Sigmoid colon (tissue), 7 donors: ENCODE measurements around the gene SLC66A1. TPM values are rescaled to one million over a fixed set of nuclear protein-coding genes. Genes with fewer than 3 reads are reported as not detected.
A peak's percentile ranks its signal among the peaks of the same experiment; 100 is the strongest.

Experiments
- DNase-seq: peaks from one replicate; pipeline ENCODE4 v3.0.0-alpha.2; 2019
- H3K27ac ChIP-seq, 4 donors: fragments of 200-600 bp; sonication (generic); one replicate each; pipeline ENCODE4 v1.5.1; 2016 to 2019; ENCODE audit warnings: mild to moderate bottlenecking in 1 of 4
- H3K27me3 ChIP-seq, 3 donors: fragments of 200-600 bp; sonication (generic); one replicate each; pipeline ENCODE4 v1.5.1; 2019; ENCODE audit warnings: mild to moderate bottlenecking in 1 of 3
- H3K36me3 ChIP-seq, 4 donors: fragments of 200-600 bp; sonication (generic); one replicate each; pipeline ENCODE4 v1.5.1; 2016 to 2019
- H3K4me1 ChIP-seq, 4 donors: fragments of 200-600 bp; sonication (generic); one replicate each; pipeline ENCODE4 v1.5.1; 2017 to 2019
- H3K4me3 ChIP-seq, 4 donors: fragments of 200-600 bp; sonication (generic); one replicate each; pipeline ENCODE4 v1.5.1; 2017 to 2019; ENCODE audit warnings: mild to moderate bottlenecking in 2 of 4, moderate library complexity in 1 of 4
- H3K9me3 ChIP-seq, 4 donors: fragments of 200-600 bp in 3 of 4; sonication (generic) in 3 of 4; one replicate each; pipeline versions ENCODE4 v1.5.1 to v1.6.1; 2013 to 2019
- EP300 ChIP-seq, 4 donors: sonication (generic); formaldehyde crosslinking; IDR thresholded peaks; one replicate each; pipeline ENCODE4 v1.6.1; 2017; ENCODE audit warnings: antibody characterized with exemption in 4 of 4
- POLR2A ChIP-seq, 2 donors: fragments of 450-650 bp; IDR thresholded peaks; one replicate each; pipeline ENCODE4 v1.6.1; 2016; ENCODE audit warnings: antibody characterized with exemption in 2 of 2, mild to moderate bottlenecking in 2 of 2, moderate library complexity in 2 of 2
- POLR2AphosphoS5 ChIP-seq, 4 donors: sonication (generic); formaldehyde crosslinking; IDR thresholded peaks; one replicate each; pipeline ENCODE4 v1.6.1; 2017; ENCODE audit warnings: antibody characterized with exemption in 4 of 4
- WGBS, 2 donors: extraction: QIAGEN DNeasy Blood & Tissue Kit; methylation state at CpG; one replicate each; pipeline ENCODE4 v1.1.7; 2013; 5-methylcytosine and 5-hydroxymethylcytosine counted together
- intact Hi-C: fragments of 100-400 bp; cut with DNase I; formaldehyde crosslinking; loops from one replicate; pipeline ENCODE4 v1.15.1; 2023
- polyA plus RNA-seq, 3 donors: library from polyadenylated mRNA; stranded (reverse); fragments of 200-250 nt; gene quantifications; one replicate each; pipeline ENCODE4 v1.2.3, GENCODE V29; 2013
- total RNA-seq, 4 donors: library from RNA; depleted of rRNA; stranded (reverse); fragments of >200 nt; gene quantifications; one replicate each; pipeline ENCODE4 v1.1.0, GENCODE V29; 2016
- TF ChIP-seq, protein P1 (sequence below), 4 experiments: fragments of 450-650 bp in 3 of 4; fragments of 200-600 bp in 1 of 4; IDR thresholded peaks; one replicate each; pipeline ENCODE4 v1.5.1; 2016 to 2019; ENCODE audit warnings: antibody characterized with exemption in 4 of 4, mild to moderate bottlenecking in 3 of 4, moderate library complexity in 2 of 4
- donor health status: healthy with polysubstance abuse.
- donor health status: Bipolar disorder and iron deficiency.
- donor health status: healthy.

Gene SLC66A1
- total and polyA plus RNA-seq, 7 donors = 5.1 to 16.0 (median 8.1) TPM

DNA sequence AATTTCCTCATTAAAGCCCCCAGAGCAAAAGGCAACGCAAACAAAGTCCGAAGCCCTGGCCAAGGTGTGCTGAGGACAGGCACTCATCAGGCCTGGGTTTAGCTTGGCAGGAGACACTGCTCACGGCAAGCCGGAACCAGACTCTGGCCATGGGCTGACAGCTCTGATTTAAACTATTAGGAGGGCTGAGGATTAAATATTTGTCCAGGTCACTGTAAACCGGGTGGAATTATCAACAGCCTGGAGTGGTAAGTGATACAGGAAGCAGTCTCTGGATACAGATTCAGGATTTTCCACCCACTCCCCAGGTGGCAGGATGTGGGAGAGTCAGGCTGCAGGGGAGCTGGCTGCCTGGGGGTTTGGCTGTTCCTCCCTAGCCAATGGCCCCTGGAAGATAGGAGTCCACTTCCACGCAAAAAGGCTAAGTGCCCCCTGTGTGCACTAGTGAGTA is 42.4 kb downstream of the SLC66A1 start:
- no peak overlapping the region for H3K4me3 ChIP-seq
- H3K27me3 ChIP-seq = no peaks in the 10 kb centered on the region
- peaks cover 0 to 36% (median 33%) of the 10 kb centered on the region in 4 donors for H3K4me1 ChIP-seq
- TF ChIP-seq POLR2AphosphoS5 (IDR thresholded peaks at IDR 0.05) = peak in 1 of 4 donors; percentile 11
- TF ChIP-seq EP300 (IDR thresholded peaks at IDR 0.05) = no peak
- TF ChIP-seq, protein P1, sequence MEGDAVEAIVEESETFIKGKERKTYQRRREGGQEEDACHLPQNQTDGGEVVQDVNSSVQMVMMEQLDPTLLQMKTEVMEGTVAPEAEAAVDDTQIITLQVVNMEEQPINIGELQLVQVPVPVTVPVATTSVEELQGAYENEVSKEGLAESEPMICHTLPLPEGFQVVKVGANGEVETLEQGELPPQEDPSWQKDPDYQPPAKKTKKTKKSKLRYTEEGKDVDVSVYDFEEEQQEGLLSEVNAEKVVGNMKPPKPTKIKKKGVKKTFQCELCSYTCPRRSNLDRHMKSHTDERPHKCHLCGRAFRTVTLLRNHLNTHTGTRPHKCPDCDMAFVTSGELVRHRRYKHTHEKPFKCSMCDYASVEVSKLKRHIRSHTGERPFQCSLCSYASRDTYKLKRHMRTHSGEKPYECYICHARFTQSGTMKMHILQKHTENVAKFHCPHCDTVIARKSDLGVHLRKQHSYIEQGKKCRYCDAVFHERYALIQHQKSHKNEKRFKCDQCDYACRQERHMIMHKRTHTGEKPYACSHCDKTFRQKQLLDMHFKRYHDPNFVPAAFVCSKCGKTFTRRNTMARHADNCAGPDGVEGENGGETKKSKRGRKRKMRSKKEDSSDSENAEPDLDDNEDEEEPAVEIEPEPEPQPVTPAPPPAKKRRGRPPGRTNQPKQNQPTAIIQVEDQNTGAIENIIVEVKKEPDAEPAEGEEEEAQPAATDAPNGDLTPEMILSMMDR (IDR thresholded peaks at IDR 0.05) = no peak
- H3K9me3 ChIP-seq = no peaks in the 10 kb centered on the region
- DNase-seq = no peak
- H3K27ac ChIP-seq = peak overlapping the region in 2 of 4 donors; percentile 6 to 36
- intact Hi-C loops = loop anchor here (5.0 kb wide), 1 partner anchor 33 kb away; no protein-coding TSS in a partner anchor
- WGBS, 2 donors = 89 to 90% methylated on average over 6 of the region's 6 CpGs
- H3K36me3 ChIP-seq = peaks cover 28 to 72% (median 39%) of the 10 kb centered on the region in 4 donors

DNA sequence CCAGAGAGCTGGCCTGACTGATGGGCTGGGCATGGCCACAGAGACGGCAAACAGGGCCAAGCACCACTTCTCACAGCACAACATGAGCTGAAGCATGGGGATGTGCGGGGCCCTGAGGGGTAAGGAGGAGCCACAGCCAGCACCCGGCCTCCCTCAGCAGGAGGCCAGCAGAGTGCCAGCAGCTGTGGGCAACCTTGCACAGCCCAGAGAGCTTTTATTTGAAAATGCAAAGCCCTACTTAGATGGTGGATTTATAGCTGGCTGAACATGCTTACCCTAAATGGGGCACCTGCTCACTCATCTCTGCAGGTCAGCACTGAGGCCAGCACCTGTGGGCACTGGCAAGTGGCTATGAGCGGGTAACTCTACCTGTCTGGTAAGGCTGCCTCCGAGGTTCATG is 44.1 kb downstream of the SLC66A1 start:
- 88 to 94% methylated on average over 5 of the region's 5 CpGs for WGBS, 2 donors
- Histone ChIP-seq H3K27ac (no peak overlapping the region), H3K4me3 (no peak overlapping the region), H3K9me3 (no peaks in the 10 kb centered on the region), H3K4me1 (peaks cover 0 to 47% (median 45%) of the 10 kb centered on the region in 4 donors), H3K27me3 (no peaks in the 10 kb centered on the region), H3K36me3 (peaks cover 21 to 60% (median 33%) of the 10 kb centered on the region in 4 donors)
- no peak for TF ChIP-seq POLR2AphosphoS5 (IDR thresholded peaks at IDR 0.05)
- TF ChIP-seq, protein P1 (IDR thresholded peaks at IDR 0.05) = no peak
- TF ChIP-seq EP300 (IDR thresholded peaks at IDR 0.05) = no peak
- no peak for TF ChIP-seq POLR2A (IDR thresholded peaks at IDR 0.05)
- intact Hi-C loops = no loop called here
- no peak for DNase-seq

DNA sequence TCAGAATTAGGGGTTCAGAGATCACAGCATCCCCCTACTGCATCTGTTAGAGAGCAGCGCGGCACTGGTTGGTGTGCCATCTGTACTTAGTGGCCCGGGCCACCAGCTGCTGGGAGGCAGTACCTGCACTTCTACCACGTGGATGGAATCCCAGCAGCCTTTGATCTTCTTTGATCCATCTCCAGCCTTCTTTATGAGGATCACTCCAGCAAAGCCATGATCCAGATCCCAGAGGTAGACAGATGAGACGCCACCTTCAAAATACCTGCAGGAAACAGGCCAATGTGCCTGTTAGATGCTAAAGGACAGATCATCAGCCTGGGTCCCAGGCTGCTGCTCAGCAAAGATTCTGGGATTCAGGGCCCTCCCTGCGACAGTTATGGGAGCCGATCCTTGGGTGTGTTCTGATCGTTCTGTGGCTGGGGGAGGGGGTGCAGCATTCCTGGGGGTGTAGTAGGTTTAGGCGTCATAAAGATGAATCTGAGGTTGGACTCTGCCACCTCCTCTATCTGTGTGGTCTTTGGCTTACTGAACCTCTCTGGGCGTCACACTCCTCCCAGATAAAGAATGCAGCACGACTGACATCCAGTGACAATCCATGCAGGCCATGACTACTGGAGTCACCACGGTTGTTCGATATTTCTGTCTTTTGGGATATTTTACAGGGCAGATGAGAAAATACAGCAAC is 45.3 kb downstream of the SLC66A1 start:
- peaks cover 21 to 55% (median 32%) of the 10 kb centered on the region in 4 donors for H3K36me3 ChIP-seq
- intact Hi-C loops = no loop called here
- H3K27ac ChIP-seq = no peak overlapping the region
- no peak for DNase-seq
- 87 to 90% methylated on average over 13 of the region's 13 CpGs for WGBS, 2 donors
- H3K4me3 ChIP-seq = no peak overlapping the region
- H3K27me3 ChIP-seq = no peaks in the 10 kb centered on the region
- peaks cover 0 to 44% (median 39%) of the 10 kb centered on the region in 4 donors for H3K4me1 ChIP-seq
- no peaks in the 10 kb centered on the region for H3K9me3 ChIP-seq
- TF ChIP-seq POLR2A (IDR thresholded peaks at IDR 0.05) = no peak
- no peak for TF ChIP-seq POLR2AphosphoS5 (IDR thresholded peaks at IDR 0.05)
- TF ChIP-seq, protein P1 (IDR thresholded peaks at IDR 0.05) = no peak
- no peak for TF ChIP-seq EP300 (IDR thresholded peaks at IDR 0.05)

DNA sequence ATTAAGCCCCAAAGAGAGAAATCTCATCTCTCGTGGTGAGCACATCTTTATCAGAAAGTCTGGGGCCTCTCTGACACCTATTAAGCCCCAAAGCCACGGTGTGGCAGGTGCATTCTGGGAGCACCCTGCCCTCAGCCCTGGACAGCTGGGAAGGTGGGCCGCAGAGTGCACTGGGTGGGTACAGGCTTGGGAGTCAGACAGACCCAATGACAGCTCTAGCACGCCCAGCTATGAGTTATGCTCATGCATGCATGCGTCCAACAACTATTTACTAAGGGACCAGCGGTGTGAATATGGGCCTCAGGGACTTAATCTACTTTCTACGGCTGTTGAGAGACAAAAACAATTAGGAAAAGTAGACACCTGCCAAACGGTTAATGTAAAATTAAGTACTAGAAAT is 46.6 kb downstream of the SLC66A1 start:
- Histone ChIP-seq H3K4me1 (peaks cover 0 to 38% (median 30%) of the 10 kb centered on the region in 4 donors), H3K27ac (no peak overlapping the region), H3K4me3 (no peak overlapping the region), H3K36me3 (peaks cover 15 to 43% (median 28%) of the 10 kb centered on the region in 4 donors), H3K27me3 (no peaks in the 10 kb centered on the region), H3K9me3 (no peaks in the 10 kb centered on the region)
- DNase-seq = no peak
- intact Hi-C loops = no loop called here
- TF ChIP-seq POLR2A (IDR thresholded peaks at IDR 0.05) (no peak), POLR2AphosphoS5 (IDR thresholded peaks at IDR 0.05) (no peak), EP300 (IDR thresholded peaks at IDR 0.05) (no peak)
- TF ChIP-seq, protein P1 (IDR thresholded peaks at IDR 0.05) = no peak
- 92 to 93% methylated on average over 8 of the region's 8 CpGs for WGBS, 2 donors
